NOMO-1 (cell line): ENCODE measurements around the gene LGI1.

Experiments
- DNase-seq, 2 experiments: peaks; one replicate each; lab custom pipeline; 2025; ENCODE audit not compliant: unreplicated experiment in 2 of 2; lab: John Stamatoyannopoulos, UW

The LGI1 gene

GRCh38 chr10:93754761-93755160 is 3.0 kb upstream of the LGI1 start:
- no peak for DNase-seq

- no peak for DNase-seq
These were observed 2.2 kb upstream of the LGI1 start for GRCh38 chr10:93755443-93756116.

GRCh38 chr10:93756118-93756517 is 1.6 kb upstream of the LGI1 start:
- DNase-seq: no peak

GRCh38 chr10:93757136-93757535 is 600 bp upstream of the LGI1 start:
- DNase-seq: no peak

GRCh38 chr10:93758508-93758885 is 761 bp downstream of the LGI1 start:
- DNase-seq: no peak

GRCh38 chr10:93758891-93759410 is 1.2 kb downstream of the LGI1 start:
- DNase-seq: no peak

- DNase-seq: no peak
These were observed 2.8 kb downstream of the LGI1 start for GRCh38 chr10:93760490-93760889.

- peak in 1 of 2 experiments; percentile 9 for DNase-seq
These were observed 5.2 kb downstream of the LGI1 start for GRCh38 chr10:93762979-93763391.

GRCh38 chr10:93766918-93767317 is 9.2 kb downstream of the LGI1 start:
- DNase-seq: no peak

GRCh38 chr10:93767724-93768399 is 10.1 kb downstream of the LGI1 start:
- DNase-seq: no peak

- DNase-seq: no peak
These were observed 11.2 kb downstream of the LGI1 start for GRCh38 chr10:93768892-93769291.

- DNase-seq: no peak
These were observed 13.6 kb downstream of the LGI1 start for GRCh38 chr10:93771354-93771753.

- no peak for DNase-seq
These were observed 15.4 kb downstream of the LGI1 start for GRCh38 chr10:93773120-93773519.

GRCh38 chr10:93773705-93774104 is 16.0 kb downstream of the LGI1 start:
- no peak for DNase-seq

GRCh38 chr10:93775356-93775755 is 17.6 kb downstream of the LGI1 start:
- DNase-seq: no peak

- DNase-seq: no peak
These were observed 19.4 kb downstream of the LGI1 start for GRCh38 chr10:93777092-93777491.

GRCh38 chr10:93784059-93784458 is 26.3 kb downstream of the LGI1 start:
- DNase-seq: no peak

- no peak for DNase-seq
These were observed 30.9 kb downstream of the LGI1 start for GRCh38 chr10:93788413-93789208.

- no peak for DNase-seq
These were observed 32.7 kb downstream of the LGI1 start for GRCh38 chr10:93790439-93790838.

- DNase-seq: no peak
These were observed 38.4 kb downstream of the LGI1 start for GRCh38 chr10:93796167-93796566.

GRCh38 chr10:93797825-93798224 is 40.1 kb downstream of the LGI1 start:
- DNase-seq: no peak
